GM18511 (cell line): ENCODE data around the gene LAMB2.

Experiments used
- ATAC-seq: cut with Tn5 transposase; IDR thresholded peaks from one replicate; pipeline ENCODE4 v1.9.1; 2021; ENCODE audit warnings: mild to moderate bottlenecking, moderate library complexity; ENCODE audit not compliant: unreplicated experiment

Gene LAMB2

GRCh38 chr3:49161808-49162530, 29.1 kb upstream of the LAMB2 start:
- ATAC-seq = no peak

GRCh38 chr3:49161197-49161596, 28.3 kb upstream of the LAMB2 start:
- no peak for ATAC-seq

DNA sequence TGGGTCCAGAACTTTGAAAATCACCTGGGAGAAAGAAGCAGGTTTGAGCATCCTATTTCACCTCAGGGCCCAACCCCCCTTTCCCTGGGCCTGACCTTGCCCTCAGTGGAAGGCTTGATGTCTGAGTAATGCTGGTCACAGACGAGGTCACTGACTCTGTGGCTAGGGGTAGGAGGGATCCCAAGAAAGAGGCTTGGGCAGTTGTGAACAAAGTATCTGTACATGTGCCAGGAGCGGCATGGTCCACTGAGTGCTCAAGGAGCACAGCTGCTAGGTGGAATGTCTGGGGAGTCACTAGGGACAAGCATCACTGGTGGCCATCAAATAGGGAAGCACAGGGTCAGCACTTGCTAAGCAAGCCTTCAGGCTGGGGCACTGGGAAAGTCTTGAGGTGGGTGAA, 25.9 kb upstream of the LAMB2 start:
- no peak for ATAC-seq

- no peak for ATAC-seq
These were observed 25.4 kb upstream of the LAMB2 start for GRCh38 chr3:49158103-49158709.

- no peak for ATAC-seq
These were observed 24.4 kb upstream of the LAMB2 start for GRCh38 chr3:49157289-49157688.

DNA sequence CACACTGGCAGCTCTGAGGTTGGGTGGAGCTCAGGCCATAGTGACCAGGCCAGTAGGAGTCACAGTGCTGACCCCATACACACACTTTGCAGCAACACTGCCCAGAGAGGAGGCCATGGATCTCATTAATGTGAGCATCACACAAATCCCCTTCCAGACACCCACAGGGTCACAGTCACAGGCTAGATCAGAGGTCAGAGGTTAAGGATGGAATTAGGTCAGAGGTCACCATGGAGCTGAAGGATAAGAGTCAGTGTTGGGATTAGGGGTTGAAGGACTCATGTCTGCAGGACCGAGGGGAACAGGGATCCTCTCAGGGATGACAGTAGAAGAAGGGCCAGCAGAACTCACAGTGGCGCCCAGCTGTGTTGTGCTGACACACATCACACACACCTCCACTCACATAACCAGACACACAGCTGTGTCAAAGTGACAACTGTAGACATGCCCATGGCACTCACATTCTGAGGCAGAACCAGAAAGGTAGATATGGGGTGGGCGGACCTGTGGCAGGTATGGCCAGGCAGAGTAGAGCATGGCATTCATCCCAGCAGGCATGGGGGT, 20.6 kb upstream of the LAMB2 start:
- ATAC-seq = no peak

GRCh38 chr3:49151610-49152009, 18.8 kb upstream of the LAMB2 start:
- no peak for ATAC-seq

GRCh38 chr3:49148159-49148558, 15.3 kb upstream of the LAMB2 start:
- no peak for ATAC-seq

- no peak for ATAC-seq
These were observed 7.2 kb upstream of the LAMB2 start for GRCh38 chr3:49140080-49140479.

GRCh38 chr3:49135499-49135898, 2.6 kb upstream of the LAMB2 start:
- no peak for ATAC-seq

DNA sequence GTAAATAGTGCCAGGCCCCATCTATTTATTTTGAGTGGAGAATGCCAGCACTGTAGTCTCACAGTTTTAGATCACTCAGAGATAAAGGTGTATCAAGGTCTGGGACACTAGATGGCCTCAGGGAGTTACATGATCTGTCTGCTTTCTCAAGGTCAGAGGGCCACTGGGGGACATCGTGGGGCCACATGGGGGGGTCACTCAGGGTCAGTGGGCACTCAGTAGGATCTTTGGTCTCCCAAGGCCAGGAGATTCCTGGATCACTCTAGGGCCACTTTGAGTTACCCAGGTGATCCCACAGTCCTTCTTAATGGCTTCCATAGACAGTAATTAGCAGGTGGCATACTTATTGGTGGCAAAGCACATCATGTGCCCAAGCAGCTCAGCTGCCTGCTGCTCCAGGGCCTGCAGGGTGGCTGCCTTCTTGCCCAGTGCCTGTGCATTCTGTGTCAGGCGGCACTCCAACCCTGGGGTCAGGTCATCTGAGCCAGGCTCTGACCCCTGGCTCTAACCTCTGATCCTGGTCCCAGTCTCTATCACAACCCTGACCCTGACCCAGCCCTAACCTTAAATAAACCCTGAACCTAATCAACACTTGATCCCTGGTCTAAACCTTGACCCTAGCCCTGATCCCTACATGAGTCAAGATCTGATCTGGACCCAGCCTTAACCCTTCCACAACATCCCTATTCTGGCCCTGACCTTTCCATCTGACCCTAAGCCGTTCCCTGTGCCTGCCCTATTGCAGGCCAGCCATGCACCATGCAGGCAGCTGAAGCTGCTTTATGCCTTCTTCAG, 1.8 kb upstream of the LAMB2 start:
- ATAC-seq = no peak

GRCh38 chr3:49133226-49133951, 539 bp upstream of the LAMB2 start:
- no peak for ATAC-seq

DNA sequence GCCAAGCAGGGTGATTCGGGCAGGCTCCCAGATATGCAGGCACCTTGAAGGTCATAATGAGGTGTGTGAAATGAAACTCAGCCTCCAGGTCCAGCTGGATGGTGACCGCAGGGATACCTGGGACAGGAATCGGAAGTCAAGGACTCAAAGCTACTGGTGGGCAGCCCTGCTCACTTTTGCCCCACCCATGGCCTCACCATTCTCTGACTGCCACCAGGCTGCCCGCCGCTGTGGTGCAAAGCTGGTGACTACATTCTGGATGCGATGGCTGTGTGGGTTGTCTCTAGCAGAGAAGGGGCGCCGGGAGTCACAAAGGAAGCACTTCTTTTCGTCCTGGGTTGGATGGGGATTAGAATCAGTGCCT, 795 bp downstream of the LAMB2 start:
- no peak for ATAC-seq

GRCh38 chr3:49131576-49131975, 1.3 kb downstream of the LAMB2 start:
- no peak for ATAC-seq

- no peak for ATAC-seq
These were observed 1.8 kb downstream of the LAMB2 start for GRCh38 chr3:49131040-49131439.

DNA sequence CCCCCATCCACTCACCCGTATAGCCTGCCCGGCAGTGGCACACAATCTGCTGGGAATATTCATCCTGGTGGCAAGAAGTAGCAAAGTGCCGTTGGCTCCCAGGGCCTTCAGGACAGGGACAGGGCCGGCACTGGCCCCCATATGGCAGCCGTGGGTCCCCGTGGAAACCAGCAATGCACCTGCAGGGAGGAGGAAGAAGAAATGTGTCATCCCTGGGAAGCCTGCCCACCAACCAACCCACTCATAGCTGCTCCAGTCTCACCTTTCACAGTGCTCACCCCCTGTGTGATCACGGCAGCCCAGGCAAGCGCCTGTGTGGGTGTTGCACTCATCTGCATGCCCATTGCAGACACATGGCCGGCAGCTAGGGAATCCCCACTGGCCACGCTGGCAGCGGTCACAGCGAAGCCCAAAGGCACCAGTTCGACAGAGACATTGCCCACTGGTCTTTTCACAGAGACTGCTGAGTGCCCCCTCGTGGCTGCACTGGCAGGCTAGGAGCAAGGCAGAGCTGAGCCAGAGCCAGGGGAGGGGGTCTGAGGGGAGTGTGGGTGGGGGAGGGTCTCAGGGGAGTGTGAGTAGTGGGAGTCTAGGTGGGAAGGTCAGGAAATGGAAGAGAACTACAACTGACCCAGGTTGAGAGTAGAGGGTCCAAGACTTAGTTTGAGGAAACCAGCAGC, 7.7 kb downstream of the LAMB2 start:
- no peak for ATAC-seq

GRCh38 chr3:49124203-49124602, 8.6 kb downstream of the LAMB2 start:
- no peak for ATAC-seq

- ATAC-seq = no peak
These were observed 9.2 kb downstream of the LAMB2 start for GRCh38 chr3:49123687-49124086.

DNA sequence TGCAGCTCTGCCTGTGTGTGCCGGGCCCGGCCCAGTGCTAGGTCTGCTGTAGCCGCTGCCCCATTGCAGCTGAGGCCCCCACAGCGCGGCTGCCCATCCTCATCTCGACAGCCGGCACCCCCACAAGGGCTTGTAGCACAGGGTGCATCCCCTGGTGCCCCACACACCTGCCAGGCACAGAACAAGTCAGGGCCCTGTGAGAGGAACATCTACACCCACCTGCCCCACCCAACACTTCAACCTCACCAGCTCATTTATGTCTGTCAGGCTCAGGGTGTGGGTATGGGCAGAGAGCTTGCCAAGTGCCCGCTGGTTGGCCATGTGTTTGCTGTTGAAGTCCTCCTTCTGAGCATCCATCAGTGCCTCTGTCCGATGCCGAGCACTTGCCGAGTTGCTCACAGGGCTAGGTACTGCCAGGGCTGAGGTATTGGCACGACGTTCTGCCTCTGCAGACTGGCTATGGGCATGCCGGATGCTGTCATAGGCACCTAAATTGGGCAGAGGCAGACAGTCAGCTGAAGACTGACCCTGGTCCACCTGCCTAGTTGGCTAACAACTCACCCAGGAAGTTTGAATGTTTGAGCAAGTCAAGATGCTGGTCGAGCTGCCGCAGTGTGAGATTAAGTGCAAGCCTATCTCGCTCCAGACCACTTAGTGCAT, 9.8 kb downstream of the LAMB2 start:
- ATAC-seq = no peak

- no peak for ATAC-seq
These were observed 10.4 kb downstream of the LAMB2 start for GRCh38 chr3:49122451-49122850.
